ENCODE results near the gene SRRM3. TPM values are rescaled to one million over a fixed set of nuclear protein-coding genes. Genes with fewer than 3 reads are reported as not detected.

Gene SRRM3
- total and polyA plus RNA-seq, 9 of the 15 experiments (the other 6 are each of a cell fraction or from before 2014, with no cell fraction given), result 0.04 to 0.91 (median 0.46) TPM; not detected in 2

DNA sequence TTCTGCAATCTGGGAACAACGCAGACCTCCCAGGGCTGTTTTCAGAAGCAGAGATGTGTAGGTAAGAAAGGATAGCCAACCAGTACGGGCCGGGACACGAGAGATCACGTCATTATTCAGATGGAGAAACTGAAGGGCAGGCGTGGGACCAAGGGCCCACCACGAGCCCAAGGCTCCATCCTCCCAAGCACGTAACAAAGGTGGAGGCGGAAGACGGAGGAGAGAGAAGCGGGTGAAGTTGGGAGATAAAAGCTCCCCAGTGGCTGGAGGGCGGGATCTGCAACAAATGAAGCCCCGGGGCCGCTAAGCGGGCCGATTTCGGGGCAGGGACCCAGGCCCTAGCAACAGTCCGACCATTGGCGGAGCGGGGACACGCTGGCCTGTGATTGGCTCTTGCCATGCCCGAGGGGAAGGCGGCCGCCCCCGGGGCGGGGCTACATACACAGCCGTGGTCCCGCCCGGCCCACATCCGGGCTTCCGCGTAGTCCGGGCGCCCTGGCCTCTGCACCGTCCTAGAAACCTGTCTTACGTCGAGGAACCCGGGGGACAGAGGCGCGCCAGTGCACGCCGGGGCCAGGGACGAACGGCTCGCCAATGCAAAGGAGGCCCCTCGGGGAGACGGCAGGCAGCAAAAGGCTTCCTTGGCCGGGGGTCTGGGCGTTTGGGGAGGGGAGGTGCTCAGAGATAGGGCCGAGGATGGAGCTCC lies 116.2 kb downstream of the SRRM3 start (continued):
- TF ChIP-seq HMG20A (CRISPR knock-in tag; conservative IDR thresholded peaks at IDR 0.05), result no peak
- TF ChIP-seq, protein P1, sequence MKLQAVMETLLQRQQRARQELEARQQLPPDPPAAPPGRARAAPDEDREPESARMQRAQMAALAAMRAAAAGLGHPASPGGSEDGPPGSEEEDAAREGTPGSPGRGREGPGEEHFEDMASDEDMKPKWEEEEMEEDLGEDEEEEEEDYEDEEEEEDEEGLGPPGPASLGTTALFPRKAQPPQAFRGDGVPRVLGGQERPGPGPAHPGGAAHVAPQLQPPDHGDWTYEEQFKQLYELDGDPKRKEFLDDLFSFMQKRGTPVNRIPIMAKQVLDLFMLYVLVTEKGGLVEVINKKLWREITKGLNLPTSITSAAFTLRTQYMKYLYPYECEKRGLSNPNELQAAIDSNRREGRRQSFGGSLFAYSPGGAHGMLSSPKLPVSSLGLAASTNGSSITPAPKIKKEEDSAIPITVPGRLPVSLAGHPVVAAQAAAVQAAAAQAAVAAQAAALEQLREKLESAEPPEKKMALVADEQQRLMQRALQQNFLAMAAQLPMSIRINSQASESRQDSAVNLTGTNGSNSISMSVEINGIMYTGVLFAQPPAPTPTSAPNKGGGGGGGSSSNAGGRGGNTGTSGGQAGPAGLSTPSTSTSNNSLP (IDR thresholded peaks at IDR 0.05; ENCODE audit: borderline replicate concordance, low read depth, low read length), result no peak
- no peak for TF ChIP-seq NR2C2 (CRISPR knock-in tag; IDR thresholded peaks at IDR 0.05)
- no peak for TF ChIP-seq NR2C2 (tag; IDR thresholded peaks at IDR 0.05)
- TF ChIP-seq, protein P2, sequence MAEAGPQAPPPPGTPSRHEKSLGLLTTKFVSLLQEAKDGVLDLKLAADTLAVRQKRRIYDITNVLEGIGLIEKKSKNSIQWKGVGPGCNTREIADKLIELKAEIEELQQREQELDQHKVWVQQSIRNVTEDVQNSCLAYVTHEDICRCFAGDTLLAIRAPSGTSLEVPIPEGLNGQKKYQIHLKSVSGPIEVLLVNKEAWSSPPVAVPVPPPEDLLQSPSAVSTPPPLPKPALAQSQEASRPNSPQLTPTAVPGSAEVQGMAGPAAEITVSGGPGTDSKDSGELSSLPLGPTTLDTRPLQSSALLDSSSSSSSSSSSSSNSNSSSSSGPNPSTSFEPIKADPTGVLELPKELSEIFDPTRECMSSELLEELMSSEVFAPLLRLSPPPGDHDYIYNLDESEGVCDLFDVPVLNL (CRISPR knock-in tag; IDR thresholded peaks at IDR 0.05; ENCODE audit: low read depth), result no peak
- no peak for TF ChIP-seq ZNF586 (CRISPR knock-in tag; conservative IDR thresholded peaks at IDR 0.05)
- no peak; the same call in 1 of the 2 replicates for TF ChIP-seq POLR2H (tag; IDR thresholded peaks at IDR 0.05; ENCODE audit: low read depth)
- TF ChIP-seq, protein P3, sequence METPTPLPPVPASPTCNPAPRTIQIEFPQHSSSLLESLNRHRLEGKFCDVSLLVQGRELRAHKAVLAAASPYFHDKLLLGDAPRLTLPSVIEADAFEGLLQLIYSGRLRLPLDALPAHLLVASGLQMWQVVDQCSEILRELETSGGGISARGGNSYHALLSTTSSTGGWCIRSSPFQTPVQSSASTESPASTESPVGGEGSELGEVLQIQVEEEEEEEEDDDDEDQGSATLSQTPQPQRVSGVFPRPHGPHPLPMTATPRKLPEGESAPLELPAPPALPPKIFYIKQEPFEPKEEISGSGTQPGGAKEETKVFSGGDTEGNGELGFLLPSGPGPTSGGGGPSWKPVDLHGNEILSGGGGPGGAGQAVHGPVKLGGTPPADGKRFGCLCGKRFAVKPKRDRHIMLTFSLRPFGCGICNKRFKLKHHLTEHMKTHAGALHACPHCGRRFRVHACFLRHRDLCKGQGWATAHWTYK (CRISPR knock-in tag; IDR thresholded peaks at IDR 0.05), result no peak
- TF ChIP-seq MCM7 (IDR thresholded peaks at IDR 0.05), result no peak
- peak; percentile 81 for TF ChIP-seq L3MBTL2 (IDR thresholded peaks at IDR 0.05)
- no peak for TF ChIP-seq HCFC1 (IDR thresholded peaks at IDR 0.05; ENCODE audit: low read depth, low read length)
- no peak for TF ChIP-seq FOXA1 (IDR thresholded peaks at IDR 0.05; ENCODE audit: borderline replicate concordance)
- TF ChIP-seq POLR3A (IDR thresholded peaks at IDR 0.05; ENCODE audit: borderline replicate concordance, extremely low read depth, insufficient read depth, insufficient read length), result no peak
- TF ChIP-seq, protein P4, sequence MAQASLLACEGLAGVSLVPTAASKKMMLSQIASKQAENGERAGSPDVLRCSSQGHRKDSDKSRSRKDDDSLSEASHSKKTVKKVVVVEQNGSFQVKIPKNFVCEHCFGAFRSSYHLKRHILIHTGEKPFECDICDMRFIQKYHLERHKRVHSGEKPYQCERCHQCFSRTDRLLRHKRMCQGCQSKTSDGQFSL (CRISPR knock-in tag; IDR thresholded peaks at IDR 0.05), result no peak
- TF ChIP-seq, protein P4 (tag; IDR thresholded peaks at IDR 0.05), result no peak
- TF ChIP-seq C11orf30 (IDR thresholded peaks at IDR 0.05; ENCODE audit: low read depth), result no peak
- no peak for TF ChIP-seq ZFPM2 (CRISPR knock-in tag; IDR thresholded peaks at IDR 0.05)
- TF ChIP-seq, protein P5, sequence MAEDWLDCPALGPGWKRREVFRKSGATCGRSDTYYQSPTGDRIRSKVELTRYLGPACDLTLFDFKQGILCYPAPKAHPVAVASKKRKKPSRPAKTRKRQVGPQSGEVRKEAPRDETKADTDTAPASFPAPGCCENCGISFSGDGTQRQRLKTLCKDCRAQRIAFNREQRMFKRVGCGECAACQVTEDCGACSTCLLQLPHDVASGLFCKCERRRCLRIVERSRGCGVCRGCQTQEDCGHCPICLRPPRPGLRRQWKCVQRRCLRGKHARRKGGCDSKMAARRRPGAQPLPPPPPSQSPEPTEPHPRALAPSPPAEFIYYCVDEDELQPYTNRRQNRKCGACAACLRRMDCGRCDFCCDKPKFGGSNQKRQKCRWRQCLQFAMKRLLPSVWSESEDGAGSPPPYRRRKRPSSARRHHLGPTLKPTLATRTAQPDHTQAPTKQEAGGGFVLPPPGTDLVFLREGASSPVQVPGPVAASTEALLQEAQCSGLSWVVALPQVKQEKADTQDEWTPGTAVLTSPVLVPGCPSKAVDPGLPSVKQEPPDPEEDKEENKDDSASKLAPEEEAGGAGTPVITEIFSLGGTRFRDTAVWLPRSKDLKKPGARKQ (CRISPR knock-in tag; IDR thresholded peaks at IDR 0.05), result no peak
- no peak for TF ChIP-seq GTF2A2 (tag; IDR thresholded peaks at IDR 0.05)
- peak; percentile 95 for TF ChIP-seq FIP1L1 (IDR thresholded peaks at IDR 0.05; ENCODE audit: low read depth, low read length, poor library complexity, severe bottlenecking)
- TF ChIP-seq GTF2E2 (tag; IDR thresholded peaks at IDR 0.05), result no peak
- no peak for TF ChIP-seq ATF1 (CRISPR knock-in tag; IDR thresholded peaks at IDR 0.05)
- TF ChIP-seq ATF1 (tag; IDR thresholded peaks at IDR 0.05), result peak; percentile 81

All from K562 (cell line).